GM12892 (cell line): ENCODE measurements around the gene KLHL24.

Experiments used
- POLR2A ChIP-seq: IDR thresholded peaks from 2 replicates; pipeline ENCODE4 v1.6.1; 2011; ENCODE audit warnings: low read depth, low read length, control low read depth
- POLR2AphosphoS5 ChIP-seq: IDR thresholded peaks from 2 replicates; pipeline ENCODE4 v1.6.1; 2011; ENCODE audit warnings: low read depth, low read length, control low read depth
- TAF1 ChIP-seq: IDR thresholded peaks from 2 replicates; pipeline ENCODE4 v1.6.1; 2011; ENCODE audit warnings: low read depth, mild to moderate bottlenecking, control low read depth, low read length, borderline replicate concordance

GRCh38 chr3:183701744-183702143, 66.3 kb downstream of the KLHL24 start:
- no peak for TF ChIP-seq POLR2A
- TF ChIP-seq POLR2AphosphoS5 = no peak
- TF ChIP-seq TAF1 = no peak
